CD8-positive, alpha-beta memory T cell (primary cell): ENCODE data around the gene ZDHHC14. TPM values are rescaled to one million over a fixed set of nuclear protein-coding genes. Genes with fewer than 3 reads are reported as not detected.
A peak's percentile ranks its signal among the peaks of the same experiment; 100 is the strongest.

Experiments
- CTCF ChIA-PET: fragments of 350-600 bp; sonication (Branson Sonifier 250); formaldehyde crosslinking; loops from one replicate; lab custom pipeline; 2021; ENCODE audit warnings: antibody characterized with exemption; lab: Charles Lee
- POLR2A ChIA-PET: fragments of 350-600 bp; sonication (Branson Sonifier 250); formaldehyde crosslinking; loops from one replicate; lab custom pipeline; 2021; ENCODE audit warnings: antibody characterized with exemption; lab: Charles Lee
- DNase-seq, 5 donors: peaks; one replicate each; pipeline versions ENCODE4 v3.0.0 to v3.0.0-alpha.2; 2020 to 2022; ENCODE audit warnings: mixed read lengths in 1 of 5
- H3K27ac ChIP-seq: one replicate; pipeline ENCODE4 v1.7.0; 2013; ENCODE audit warnings: low read depth, mild to moderate bottlenecking, low read length, moderate library complexity
- H3K27me3 ChIP-seq: 2 replicates; pipeline ENCODE4 v1.7.0; 2013; ENCODE audit warnings: low read length, mild to moderate bottlenecking; ENCODE audit not compliant: insufficient read depth, poor library complexity, severe bottlenecking
- H3K36me3 ChIP-seq: 2 replicates; pipeline ENCODE4 v1.7.0; 2013; ENCODE audit warnings: mild to moderate bottlenecking, low read length, moderate library complexity; ENCODE audit not compliant: insufficient read depth
- H3K4me1 ChIP-seq: 2 replicates; pipeline ENCODE4 v1.7.0; 2013; ENCODE audit warnings: mild to moderate bottlenecking, low read length, moderate library complexity; ENCODE audit not compliant: insufficient read depth
- H3K4me3 ChIP-seq: 2 replicates; pipeline ENCODE4 v1.7.0; 2013; ENCODE audit warnings: mild to moderate bottlenecking, low read length
- H3K9me3 ChIP-seq: 2 replicates; pipeline ENCODE4 v1.7.0; 2013; ENCODE audit warnings: mild to moderate bottlenecking, low read length
- H3K27ac Mint-ChIP-seq, 8 donors: one replicate each; pipeline ENCODE4 v1.8.0; 2020 to 2021; ENCODE audit warnings: mixed read lengths in 8 of 8, mild to moderate bottlenecking in 6 of 8, inconsistent platforms in 3 of 8, moderate library complexity in 3 of 8
- H3K27me3 Mint-ChIP-seq, 2 donors: one replicate each; pipeline ENCODE4 v1.8.0; 2020 to 2021; ENCODE audit warnings: mixed read lengths in 2 of 2, mild to moderate bottlenecking in 1 of 2, moderate library complexity in 1 of 2
- H3K36me3 Mint-ChIP-seq, 3 donors: one replicate each; pipeline ENCODE4 v1.8.0; 2020 to 2021; ENCODE audit warnings: mixed read lengths in 3 of 3, inconsistent platforms in 1 of 3, mild to moderate bottlenecking in 1 of 3
- H3K4me1 Mint-ChIP-seq, 3 donors: one replicate each; pipeline ENCODE4 v1.8.0; 2020 to 2021; ENCODE audit warnings: mixed read lengths in 3 of 3, inconsistent platforms in 1 of 3, mild to moderate bottlenecking in 1 of 3
- H3K4me3 Mint-ChIP-seq, 7 donors: one replicate each; pipeline ENCODE4 v1.8.0; 2020 to 2021; ENCODE audit warnings: mixed read lengths in 7 of 7, mild to moderate bottlenecking in 6 of 7, moderate library complexity in 4 of 7, inconsistent platforms in 2 of 7
- H3K9me3 Mint-ChIP-seq, 5 donors: one replicate each; pipeline ENCODE4 v1.8.0; 2020 to 2022; ENCODE audit warnings: mixed read lengths in 5 of 5, mild to moderate bottlenecking in 3 of 5, moderate library complexity in 2 of 5, inconsistent platforms in 1 of 5
- polyA plus RNA-seq: library from polyadenylated mRNA; unstranded; fragments of 300-500 nt; fragmentation: Illumina TruSeq; gene quantifications from one replicate; pipeline ENCODE4 v1.2.3, GENCODE V29; 2021
- total RNA-seq, 2 experiments: library from RNA; stranded (reverse); gene quantifications; one replicate each; pipeline ENCODE4 v1.2.3, GENCODE V29; 2021

The ZDHHC14 gene
- total and polyA plus RNA-seq, 3 experiments from 2014 or later: 4.2 to 8.1 (median 6.3) TPM

DNA sequence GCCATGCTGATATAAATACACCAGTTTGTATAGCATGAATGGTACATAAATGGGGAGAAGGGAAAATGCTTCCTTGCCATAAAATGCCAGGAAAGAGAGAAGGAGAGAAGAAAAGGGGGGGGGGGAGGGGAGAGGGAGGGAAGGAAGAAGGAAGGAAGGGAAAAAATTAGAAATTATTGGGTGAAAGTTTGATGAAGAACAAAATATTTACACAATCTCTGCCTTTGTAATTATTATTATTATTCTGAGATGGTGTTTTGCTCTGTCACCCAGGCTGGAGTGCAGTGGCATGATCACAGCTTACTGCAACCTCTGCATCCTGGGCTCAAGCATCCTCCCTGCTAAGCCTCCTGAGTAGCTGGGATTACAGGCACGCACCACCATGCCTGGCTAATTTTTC, 10.2 kb upstream of the ZDHHC14 start:
- no peak overlapping the region for H3K4me3 Mint-ChIP-seq
- H3K27ac Mint-ChIP-seq: no peak overlapping the region
- peaks cover 16% of the 10 kb centered on the region for H3K4me1 ChIP-seq
- ChIA-PET CTCF (no interaction called here), POLR2A (no interaction called here)
- no peaks in the 10 kb centered on the region for H3K9me3 ChIP-seq
- H3K4me1 Mint-ChIP-seq: peaks cover 8 to 20% (median 18%) of the 10 kb centered on the region in 3 donors
- no peaks in the 10 kb centered on the region for H3K36me3 ChIP-seq
- H3K27me3 ChIP-seq: no peaks in the 10 kb centered on the region
- peaks cover 12 to 25% of the 10 kb centered on the region in 2 donors for H3K27me3 Mint-ChIP-seq
- H3K27ac ChIP-seq: no peak overlapping the region
- DNase-seq: no peak
- H3K9me3 Mint-ChIP-seq: no peaks in the 10 kb centered on the region
- no peaks in the 10 kb centered on the region for H3K36me3 Mint-ChIP-seq
- H3K4me3 ChIP-seq: no peak overlapping the region

DNA sequence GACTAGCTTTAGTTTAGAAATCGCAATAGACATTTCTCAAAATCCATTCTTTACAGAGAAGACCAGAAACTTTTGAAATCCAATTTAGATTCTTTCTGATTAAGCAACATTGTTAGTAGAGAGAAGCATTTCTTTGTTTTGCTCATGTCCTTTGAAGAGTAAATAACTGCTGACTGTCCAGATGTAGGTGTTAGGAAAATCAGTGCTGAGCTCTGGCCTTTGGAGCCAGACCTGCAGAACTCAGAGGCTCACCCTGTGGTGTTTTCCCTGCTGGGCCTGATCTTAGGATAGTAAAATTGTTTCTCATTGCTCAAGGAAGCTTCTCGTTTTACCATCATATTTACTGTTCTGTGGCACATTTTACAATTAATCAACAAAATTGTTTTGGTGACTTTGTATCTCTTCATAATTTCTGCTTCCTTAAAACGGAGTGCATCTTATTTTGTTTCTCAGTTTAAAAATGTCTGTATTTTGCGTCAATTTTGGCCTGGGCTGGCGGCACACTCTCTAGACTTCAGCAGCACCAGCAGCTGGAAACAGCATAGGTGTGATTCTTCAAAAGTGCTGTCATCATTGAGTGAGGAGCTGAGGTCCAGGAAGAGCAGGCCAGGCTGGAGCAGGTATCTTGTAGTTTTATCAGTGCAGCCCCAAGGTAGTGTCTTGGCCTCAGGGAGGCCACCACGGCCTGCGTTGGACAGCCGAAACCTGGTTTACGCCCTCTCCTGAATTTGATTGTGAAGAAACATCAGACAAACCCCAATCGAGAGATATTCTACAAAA, 8.3 kb upstream of the ZDHHC14 start:
- Mint-ChIP-seq H3K4me3 (no peak overlapping the region), H3K36me3 (no peaks in the 10 kb centered on the region), H3K27ac (no peak overlapping the region), H3K9me3 (no peaks in the 10 kb centered on the region), H3K4me1 (peaks cover 8 to 20% (median 18%) of the 10 kb centered on the region in 3 donors), H3K27me3 (peaks cover 2 to 15% of the 10 kb centered on the region in 2 donors)
- POLR2A ChIA-PET: no interaction called here
- no peaks in the 10 kb centered on the region for H3K36me3 ChIP-seq
- H3K27ac ChIP-seq: no peak overlapping the region
- no peaks in the 10 kb centered on the region for H3K27me3 ChIP-seq
- H3K4me1 ChIP-seq: peaks cover 16% of the 10 kb centered on the region
- CTCF ChIA-PET: no interaction called here
- no peak for DNase-seq
- no peak overlapping the region for H3K4me3 ChIP-seq
- H3K9me3 ChIP-seq: no peaks in the 10 kb centered on the region

DNA sequence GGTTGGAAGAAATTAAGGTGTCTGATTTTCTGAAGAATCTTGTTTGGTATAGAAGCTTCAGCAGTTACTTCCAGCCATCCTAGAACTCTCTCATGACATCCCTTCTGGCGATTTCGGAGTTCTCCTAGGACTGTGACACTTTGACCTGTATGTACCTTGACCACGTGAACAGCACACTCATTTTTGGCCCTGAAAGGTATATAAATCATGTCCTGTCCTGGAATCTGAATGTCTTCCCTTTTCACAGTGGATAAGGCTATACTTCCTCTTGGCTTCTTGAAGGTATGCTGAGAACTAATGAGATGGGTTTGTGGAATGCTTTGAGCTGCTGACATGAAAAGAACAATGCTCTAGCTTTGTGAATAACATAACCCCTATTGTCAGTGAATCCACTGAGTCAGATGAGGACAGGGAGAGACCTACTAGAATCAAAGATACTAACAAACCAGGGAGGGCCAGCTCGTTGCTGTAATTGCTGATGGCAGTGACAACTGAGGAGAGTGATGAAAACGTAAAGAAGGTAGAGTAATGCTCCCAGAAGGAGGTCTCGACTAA, 6.0 kb upstream of the ZDHHC14 start:
- ChIA-PET POLR2A (no interaction called here), CTCF (interaction anchor here (0.8 to 1.0 kb wide), 2 partner anchors 43 to 51 kb away, joined by 3 read pairs; no protein-coding TSS in a partner anchor)
- H3K4me1 Mint-ChIP-seq: peaks cover 7 to 10% (median 8%) of the 10 kb centered on the region in 3 donors
- peaks cover 13% of the 10 kb centered on the region for H3K4me1 ChIP-seq
- no peaks in the 10 kb centered on the region for H3K36me3 ChIP-seq
- DNase-seq: no peak
- H3K36me3 Mint-ChIP-seq: peaks cover 0 to under 1% (median 0%) of the 10 kb centered on the region in 3 donors
- no peaks in the 10 kb centered on the region for H3K9me3 ChIP-seq
- H3K27me3 ChIP-seq: no peaks in the 10 kb centered on the region
- peaks cover 2% of the 10 kb centered on the region in 2 donors for H3K27me3 Mint-ChIP-seq
- no peak overlapping the region for H3K4me3 ChIP-seq
- H3K9me3 Mint-ChIP-seq: no peaks in the 10 kb centered on the region
- H3K27ac ChIP-seq: no peak overlapping the region
- no peak overlapping the region for H3K27ac Mint-ChIP-seq
- no peak overlapping the region for H3K4me3 Mint-ChIP-seq

DNA sequence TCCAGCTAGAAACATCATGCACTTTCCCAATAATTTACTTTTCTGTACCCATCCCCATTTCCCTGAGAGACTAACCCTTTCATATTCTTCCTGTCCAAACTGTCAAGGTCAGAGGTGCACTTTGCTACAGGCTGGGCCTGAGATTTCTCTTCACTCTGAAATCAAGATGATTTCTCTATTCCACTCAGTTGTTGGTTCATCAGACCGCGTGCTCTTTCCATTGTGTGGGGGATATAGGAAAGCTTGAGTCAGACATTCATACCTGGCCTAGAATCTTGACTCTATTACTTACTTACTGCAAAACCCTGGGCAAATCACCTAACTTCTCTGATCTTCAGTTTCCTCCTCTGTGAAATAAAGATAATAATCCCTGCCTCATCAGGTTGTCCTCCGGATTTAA, 4.7 kb upstream of the ZDHHC14 start:
- peak overlapping the region in 1 of 8 donors; percentile 8 for H3K27ac Mint-ChIP-seq
- no peak overlapping the region for H3K4me3 ChIP-seq
- no peaks in the 10 kb centered on the region for H3K9me3 ChIP-seq
- DNase-seq: no peak
- H3K4me1 ChIP-seq: peaks cover 9% of the 10 kb centered on the region
- H3K36me3 Mint-ChIP-seq: peaks cover 0 to 2% (median 0%) of the 10 kb centered on the region in 3 donors
- H3K27ac ChIP-seq: no peak overlapping the region
- H3K27me3 ChIP-seq: no peaks in the 10 kb centered on the region
- H3K27me3 Mint-ChIP-seq: peaks cover 0 to 2% of the 10 kb centered on the region in 2 donors
- H3K4me3 Mint-ChIP-seq: no peak overlapping the region
- no peaks in the 10 kb centered on the region for H3K36me3 ChIP-seq
- ChIA-PET POLR2A (no interaction called here), CTCF (interaction anchor here (0.6 kb wide), 1 partner anchor 337 kb away, joined by 4 read pairs; no protein-coding TSS in a partner anchor)
- H3K9me3 Mint-ChIP-seq: no peaks in the 10 kb centered on the region
- H3K4me1 Mint-ChIP-seq: peaks cover 6 to 9% (median 7%) of the 10 kb centered on the region in 3 donors

DNA sequence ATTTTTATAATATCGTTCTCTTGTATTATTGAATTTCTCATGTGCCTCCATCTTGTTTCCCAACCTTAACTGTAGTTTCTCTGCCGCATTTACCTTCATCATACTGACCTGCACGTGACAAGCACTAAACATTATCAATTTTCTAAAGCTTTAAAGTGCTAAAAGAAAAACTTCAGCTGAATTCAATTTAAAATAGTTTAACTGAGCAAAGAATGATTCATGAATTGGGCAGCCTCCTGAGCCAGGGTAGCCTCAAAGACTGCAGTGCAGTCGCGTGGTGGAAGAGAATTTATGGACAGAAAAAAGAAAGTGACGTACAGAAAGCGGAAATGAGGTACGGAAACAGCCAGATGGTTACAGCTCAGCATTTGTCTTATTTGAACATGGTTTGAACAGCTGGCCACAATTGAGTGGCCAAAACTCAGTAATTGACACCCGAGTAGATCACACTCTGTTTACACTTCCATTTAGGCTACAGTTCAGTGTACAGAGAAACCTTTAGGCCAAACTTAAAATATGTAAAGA, 4.2 kb upstream of the ZDHHC14 start:
- Histone ChIP-seq H3K36me3 (no peaks in the 10 kb centered on the region), H3K4me1 (peaks cover 9% of the 10 kb centered on the region), H3K27ac (no peak overlapping the region), H3K4me3 (no peak overlapping the region), H3K27me3 (no peaks in the 10 kb centered on the region), H3K9me3 (no peaks in the 10 kb centered on the region)
- POLR2A ChIA-PET: no interaction called here
- CTCF ChIA-PET: interaction anchor here (0.6 kb wide), 1 partner anchor 337 kb away, joined by 4 read pairs; no protein-coding TSS in a partner anchor
- peak overlapping the region in 1 of 7 donors; percentile 27 for H3K4me3 Mint-ChIP-seq
- H3K9me3 Mint-ChIP-seq: no peaks in the 10 kb centered on the region
- H3K4me1 Mint-ChIP-seq: peaks cover 6 to 9% (median 7%) of the 10 kb centered on the region in 3 donors
- H3K27ac Mint-ChIP-seq: peak overlapping the region in 1 of 8 donors; percentile 17
- no peak for DNase-seq
- H3K27me3 Mint-ChIP-seq: peaks cover 0 to 2% of the 10 kb centered on the region in 2 donors
- H3K36me3 Mint-ChIP-seq: peaks cover 0 to 2% (median 0%) of the 10 kb centered on the region in 3 donors

DNA sequence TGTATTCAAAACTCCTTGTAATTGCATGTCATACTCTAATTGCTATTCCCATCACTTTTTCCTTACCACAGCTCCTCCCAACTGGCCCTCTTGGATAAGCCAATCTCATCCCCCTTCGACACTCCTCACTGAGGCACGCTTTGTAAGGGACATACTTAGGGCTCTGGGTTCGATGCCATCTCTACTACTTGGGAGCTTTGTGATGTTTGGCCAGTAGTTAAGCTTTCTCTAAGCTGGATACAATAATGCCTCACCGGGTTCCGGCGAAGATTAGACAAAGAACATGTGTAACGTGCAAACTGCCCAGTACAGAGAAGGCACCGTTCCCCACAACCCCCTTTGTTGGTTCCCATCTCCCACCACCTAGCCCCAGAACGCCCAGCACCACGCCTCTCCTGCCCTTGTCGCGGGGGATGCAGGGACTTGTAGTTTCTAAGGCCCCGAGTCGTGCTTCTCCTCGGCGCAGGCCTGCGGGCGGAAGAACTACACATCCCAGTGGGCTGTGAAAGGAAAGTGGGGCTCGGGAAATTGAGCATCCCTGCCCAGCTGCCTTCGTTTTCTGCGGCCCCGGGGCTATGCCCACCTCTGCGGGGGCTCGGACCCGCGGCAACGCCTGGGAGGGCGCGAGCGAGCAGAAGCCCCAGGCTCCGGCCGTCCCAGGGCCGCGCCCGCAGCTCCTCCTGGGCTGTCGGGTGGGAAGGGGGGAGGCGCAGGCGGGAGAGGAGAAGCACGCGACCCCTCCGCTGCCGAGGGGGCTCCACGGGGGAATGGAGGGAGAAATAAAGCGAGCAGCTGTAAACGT, 1.1 kb upstream of the ZDHHC14 start:
- ChIA-PET POLR2A (interaction anchor here (0.6 to 1.3 kb wide), 3 partner anchors 14 to 1658 kb away, joined by 3 to 6 read pairs (median 3); partner anchors contain the start of gene TMEM242), CTCF (interaction anchor here (0.7 to 1.9 kb wide), 3 partner anchors 42 to 647 kb away, joined by 3 to 6 read pairs (median 4); no protein-coding TSS in a partner anchor)
- H3K4me3 ChIP-seq: peak overlapping the region; percentile 86
- peaks cover 18% of the 10 kb centered on the region for H3K4me1 ChIP-seq
- Mint-ChIP-seq H3K4me1 (peaks cover 23 to 31% (median 27%) of the 10 kb centered on the region in 3 donors), H3K36me3 (peaks cover 0 to 7% (median 0%) of the 10 kb centered on the region in 3 donors), H3K4me3 (peak overlapping the region; percentile 64 to 94 (median 88)), H3K27ac (peak overlapping the region; percentile 6 to 88 (median 70)), H3K9me3 (no peaks in the 10 kb centered on the region), H3K27me3 (peaks cover 0 to 3% of the 10 kb centered on the region in 2 donors)
- H3K27ac ChIP-seq: peak overlapping the region; percentile 75
- H3K27me3 ChIP-seq: no peaks in the 10 kb centered on the region
- H3K9me3 ChIP-seq: no peaks in the 10 kb centered on the region
- no peaks in the 10 kb centered on the region for H3K36me3 ChIP-seq
- DNase-seq: peak; percentile 79 to 91 (median 82)

DNA sequence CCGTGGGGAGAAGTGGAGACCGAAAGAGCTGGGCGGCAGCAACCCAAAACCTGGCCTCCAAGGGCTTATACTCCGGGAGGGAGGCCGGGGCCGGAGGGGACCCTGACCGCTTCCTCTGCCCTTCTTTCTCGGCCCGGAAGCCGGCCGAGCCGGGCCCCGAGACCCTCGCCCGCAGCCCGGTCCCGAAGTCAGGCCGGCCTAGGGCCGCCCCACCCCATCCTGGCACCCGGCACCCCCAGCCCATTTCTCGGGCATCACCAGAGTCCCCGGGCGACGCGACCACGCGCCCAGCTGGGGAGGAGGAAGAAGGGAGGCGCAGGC, 572 bp upstream of the ZDHHC14 start:
- Mint-ChIP-seq H3K4me3 (peak overlapping the region; percentile 70 to 94 (median 88)), H3K27ac (peak overlapping the region in 3 of 8 donors; percentile 37 to 87 (median 69)), H3K9me3 (no peaks in the 10 kb centered on the region), H3K36me3 (peaks cover 0 to 7% (median 0%) of the 10 kb centered on the region in 3 donors), H3K4me1 (peaks cover 24 to 34% (median 30%) of the 10 kb centered on the region in 3 donors), H3K27me3 (peaks cover 0 to 3% of the 10 kb centered on the region in 2 donors)
- DNase-seq: no peak
- Histone ChIP-seq H3K36me3 (no peaks in the 10 kb centered on the region), H3K9me3 (no peaks in the 10 kb centered on the region), H3K4me3 (peak overlapping the region; percentile 86), H3K27ac (peak overlapping the region; percentile 75), H3K4me1 (peaks cover 18% of the 10 kb centered on the region), H3K27me3 (no peaks in the 10 kb centered on the region)
- ChIA-PET POLR2A (interaction anchor here (1.1 to 1.3 kb wide), 2 partner anchors 14 to 58 kb away, joined by 3 to 6 read pairs; partner anchors contain the start of gene TMEM242), CTCF (interaction anchor here (1.2 to 1.9 kb wide), 2 partner anchors 42 to 46 kb away, joined by 4 to 6 read pairs; no protein-coding TSS in a partner anchor)
